ENCODE measurements around the gene IGFLR1.
"Not testable (repeated sequence)": the region's sequence is repeated elsewhere in the genome, so short reads cannot be mapped to it uniquely, and the experiment has no call there.

The IGFLR1 gene

GRCh38 chr19:35704218-35704617 is 38.0 kb downstream of the IGFLR1 start, which contains the start of gene ZBTB32:
TSS of gene ZBTB32 (plus strand) at chr19:35704558. CDS start at chr19:35714627, 10,069 bp downstream.
- peak; percentile 49 for DNase-seq (ENCODE audit: low spot score)

DNA sequence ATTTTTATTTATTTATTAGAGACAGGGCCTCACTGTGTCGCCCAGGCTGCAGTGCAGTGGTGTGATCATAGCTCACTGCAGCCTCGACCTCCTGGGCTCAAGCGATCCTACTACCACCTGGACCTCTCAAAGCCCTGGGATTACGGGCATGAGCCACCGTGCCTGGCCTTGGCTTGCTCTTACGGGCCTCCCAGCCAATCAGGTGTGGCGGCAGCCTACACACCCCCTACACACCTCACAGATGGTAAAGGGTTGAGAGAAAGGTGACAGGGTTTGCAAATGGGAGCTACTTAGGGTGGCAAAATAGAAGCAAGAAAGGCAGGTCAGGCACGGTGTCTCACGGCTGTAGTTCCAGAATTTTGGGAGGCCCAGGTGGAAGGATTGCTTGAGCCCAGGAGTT is 38.9 kb downstream of the IGFLR1 start:
- DNase-seq (ENCODE audit: low spot score), result no peak

- peak; percentile 97 for DNase-seq (ENCODE audit: low spot score)
Observed at GRCh38 chr19:35702223-35703012, 39.8 kb downstream of the IGFLR1 start.

DNA sequence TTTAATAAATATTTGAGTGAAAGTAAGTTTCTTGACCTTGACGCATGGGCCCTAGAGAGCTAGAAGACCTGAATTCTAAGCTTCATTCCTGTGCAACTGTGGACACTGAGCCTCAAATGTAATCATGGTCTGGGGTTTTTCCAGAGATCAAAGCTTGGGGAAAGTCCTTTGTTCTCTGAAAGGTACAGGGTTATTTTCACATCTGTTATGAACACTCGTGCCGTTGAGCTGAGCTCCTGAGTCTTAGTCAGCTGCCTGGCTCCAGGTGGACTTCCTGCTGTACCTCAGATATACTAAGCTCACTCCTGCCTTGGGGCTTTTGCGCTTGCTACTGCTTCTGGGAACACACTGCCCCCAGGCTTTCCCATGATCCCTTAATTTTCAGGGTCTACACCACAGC is 45.4 kb downstream of the IGFLR1 start:
- no peak for DNase-seq (ENCODE audit: low spot score)

GRCh38 chr19:35695895-35696422 is 46.3 kb downstream of the IGFLR1 start:
- no peak for DNase-seq (ENCODE audit: low spot score)

DNA sequence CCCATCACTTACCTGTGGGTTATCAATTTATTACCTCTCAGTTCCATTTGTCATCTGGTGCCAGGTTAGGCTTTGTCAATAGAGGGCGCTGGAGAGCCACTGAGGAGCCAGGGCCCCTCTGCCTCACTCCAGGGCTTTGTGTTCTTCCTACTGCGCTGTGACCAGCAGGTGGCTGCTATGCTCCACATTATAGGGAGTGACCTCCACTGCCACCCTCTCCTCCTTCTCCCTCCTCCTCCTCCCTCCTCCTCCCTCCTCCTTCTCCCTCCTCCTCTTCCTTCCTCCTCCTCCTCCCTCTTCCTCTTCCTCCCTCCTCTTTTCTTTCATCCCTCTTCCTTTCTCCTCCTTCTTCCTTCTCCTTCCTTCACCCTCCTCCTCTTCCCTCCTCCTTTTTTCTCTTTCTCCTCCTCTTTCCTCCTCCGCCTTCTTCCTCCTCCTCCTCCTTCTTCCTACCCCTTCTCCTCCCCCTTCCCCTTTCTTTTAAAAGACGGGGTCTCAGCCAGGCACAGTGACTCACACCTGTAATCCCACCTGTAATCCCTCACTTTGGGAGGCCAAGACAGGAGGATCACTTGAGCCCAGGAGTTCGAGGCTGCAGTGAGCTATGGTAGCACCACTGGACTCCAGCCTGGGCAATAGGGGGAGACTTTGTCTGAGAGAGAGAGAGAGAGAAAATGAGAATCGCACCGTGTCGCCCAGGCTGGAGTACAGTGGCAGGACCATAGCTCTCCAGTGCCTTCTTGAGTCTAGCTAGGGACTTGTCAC is 48.2 kb downstream of the IGFLR1 start:
- peak; percentile 87 for DNase-seq (ENCODE audit: low spot score)

DNA sequence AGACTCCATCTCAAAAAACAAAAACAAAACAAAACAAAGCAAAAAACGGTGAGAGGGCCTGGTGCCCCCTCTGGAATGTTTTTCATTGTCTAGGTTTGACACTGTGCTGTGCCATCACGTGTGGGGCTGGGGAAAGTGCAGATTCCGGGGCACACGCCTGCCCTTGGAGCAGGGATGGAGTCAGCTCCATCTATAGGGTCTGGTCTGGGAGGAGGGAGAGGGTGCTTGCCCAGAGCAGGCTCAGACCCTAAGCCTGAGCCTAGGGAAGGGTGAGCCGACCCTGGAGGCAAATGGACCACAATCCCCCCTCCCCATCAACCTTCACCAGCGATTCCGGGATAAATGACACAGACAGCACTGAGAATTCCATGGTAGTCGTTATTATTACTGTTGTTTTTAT is 48.8 kb downstream of the IGFLR1 start:
- no peak for DNase-seq (ENCODE audit: low spot score)

- DNase-seq (ENCODE audit: low spot score), result peak; percentile 13
Observed at GRCh38 chr19:35692010-35692409, 50.2 kb downstream of the IGFLR1 start.

DNA sequence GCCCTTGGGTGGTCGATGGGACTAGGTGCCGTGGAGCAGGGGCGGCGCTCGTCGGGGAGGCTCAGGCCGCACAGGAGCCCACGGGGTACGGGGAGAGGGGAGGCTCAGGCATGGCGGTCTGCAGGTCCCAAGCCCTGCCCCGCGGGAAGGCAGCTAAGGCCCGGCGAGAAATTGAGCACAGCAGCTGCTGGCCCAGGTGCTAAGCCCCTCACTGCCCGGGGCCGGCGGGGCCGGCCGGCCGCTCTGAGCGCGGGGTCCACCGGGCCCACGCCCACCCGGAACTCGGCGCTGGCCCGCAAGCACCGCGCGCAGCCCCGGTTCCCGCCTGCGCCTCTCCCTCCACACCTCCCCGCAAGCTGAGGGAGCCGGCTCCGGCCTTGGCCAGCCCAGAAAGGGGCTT is 51.1 kb downstream of the IGFLR1 start:
- not testable (repeated sequence) for DNase-seq (ENCODE audit: low spot score)

- peak; percentile 23 for DNase-seq (ENCODE audit: low spot score)
Observed at GRCh38 chr19:35689836-35690235, 52.4 kb downstream of the IGFLR1 start.

Data from kidney tubule cell (primary cell).